Kidney (tissue), 14 donors: Measurements from ENCODE around the gene OR2D3. TPM values are rescaled to one million over a fixed set of nuclear protein-coding genes. Genes with fewer than 3 reads are reported as not detected.
"Not testable (repeated sequence)": the region's sequence is repeated elsewhere in the genome, so short reads cannot be mapped to it uniquely, and the experiment has no call there.

Source experiments
- DNase-seq, 5 donors: peaks; one replicate each; pipeline ENCODE4 v3.0.0-alpha.2; 2013 to 2020
- FAIRE-seq: peaks from 2 replicates; lab custom pipeline; 2012; peaks lifted over from hg19 to GRCh38; lab: Jason Lieb, UNC
- H3K27ac ChIP-seq, 2 donors: one replicate each; pipeline ENCODE4 v1.7.0; 2013; ENCODE audit warnings: low read depth in 2 of 2, low read length in 2 of 2, inconsistent platforms in 1 of 2
- H3K27me3 ChIP-seq: one replicate; pipeline ENCODE4 v1.7.1; 2013; ENCODE audit warnings: low read length, inconsistent platforms; ENCODE audit not compliant: control insufficient read depth, insufficient read depth
- H3K36me3 ChIP-seq, 3 donors: one replicate each; pipeline versions ENCODE4 v1.7.0 to v1.7.1; 2013; ENCODE audit warnings: low read length in 3 of 3, control low read depth in 1 of 3, inconsistent platforms in 1 of 3; ENCODE audit not compliant: insufficient read depth in 3 of 3, control insufficient read depth in 2 of 3
- H3K4me1 ChIP-seq, 3 donors: one replicate each; pipeline versions ENCODE4 v1.7.0 to v1.7.1; 2013; ENCODE audit warnings: low read length in 3 of 3, inconsistent platforms in 1 of 3, low read depth in 1 of 3; ENCODE audit not compliant: control insufficient read depth in 2 of 3, insufficient read depth in 2 of 3
- H3K4me3 ChIP-seq, 3 donors: one replicate each; pipeline versions ENCODE4 v1.7.0 to v1.8.1; 2013; ENCODE audit warnings: low read length in 3 of 3, control low read depth in 1 of 3, inconsistent platforms in 1 of 3
- H3K9ac ChIP-seq, 3 donors: one replicate each; pipeline versions ENCODE4 v1.7.0 to v1.7.1; 2013; ENCODE audit warnings: low read length in 3 of 3, control low read depth in 1 of 3, inconsistent platforms in 1 of 3
- H3K9me3 ChIP-seq, 3 donors: one replicate each; pipeline versions ENCODE4 v1.7.0 to v1.7.1; 2013; ENCODE audit warnings: low read length in 3 of 3, control low read depth in 1 of 3, inconsistent platforms in 1 of 3; ENCODE audit not compliant: control insufficient read depth in 2 of 3, insufficient read depth in 1 of 3
- CTCF ChIP-seq: IDR thresholded peaks from 3 replicates; pipeline ENCODE4 v1.5.1; 2012; ENCODE audit warnings: mild to moderate bottlenecking, moderate library complexity, borderline replicate concordance; ENCODE audit not compliant: insufficient read depth; ENCODE audit errors: extremely low read depth
- intact Hi-C: fragments of 100-400 bp; cut with DNase I; formaldehyde crosslinking; loops from one replicate; pipeline ENCODE4 v1.11.1; 2022
- polyA plus RNA-seq: library from polyadenylated mRNA; stranded (reverse); fragments of 350-450 nt; fragmentation: Illumina TruSeq; extraction: RNeasy Lipid Tissue Mini Kit (QIAGEN cat#74804); gene quantifications from one replicate; pipeline ENCODE4 v1.2.3, GENCODE V29; 2014; ENCODE audit warnings: low read depth, low replicate concordance; ENCODE audit not compliant: insufficient read depth
- total RNA-seq: library from RNA; stranded (reverse); fragmentation: NEBNext Ultra II Directional; extraction: Animal tissue kit (Norgen Biotek cat#: 25700); gene quantifications from one replicate; pipeline ENCODE4 v1.2.1, GENCODE V29; 2021
- donor health status: control.
- donor health status: control.
- donor health status: control.
- donor health status: control.
- donor health status: control.
- donor health status: DM: yes; HTN: yes; CAD: no.
- donor health status: Normal renal cell carcinoma (clear cell type).

OR2D3 gene
- total and polyA plus RNA-seq, 2 donors from 2014 or later: not detected

DNA sequence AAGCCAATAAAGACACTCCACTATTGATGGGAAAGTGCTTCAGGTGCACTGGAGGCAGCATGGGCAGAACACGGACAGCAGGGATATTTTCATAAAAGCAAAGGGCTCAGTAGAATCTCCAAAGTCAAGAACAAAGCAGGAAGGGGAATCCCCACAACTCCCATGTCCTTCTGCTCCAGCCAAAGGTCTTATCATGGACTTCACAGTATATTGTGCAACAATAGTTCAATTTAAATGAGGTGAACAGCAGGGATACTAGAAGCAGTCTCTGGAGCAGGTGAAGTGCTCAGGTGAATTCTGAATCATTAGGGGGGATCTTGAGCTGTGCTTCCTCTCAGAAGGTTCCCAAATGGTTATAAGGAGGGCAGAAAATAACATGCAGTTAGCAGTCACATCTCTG is 21.9 kb upstream of the OR2D3 start:
- no peaks in the 10 kb centered on the region for H3K9me3 ChIP-seq
- no peaks in the 10 kb centered on the region for H3K36me3 ChIP-seq
- DNase-seq (no peak), FAIRE-seq (no peak)
- H3K9ac ChIP-seq: no peak overlapping the region
- intact Hi-C loops: no loop called here
- H3K4me1 ChIP-seq: no peaks in the 10 kb centered on the region
- H3K4me3 ChIP-seq: no peak overlapping the region
- H3K27me3 ChIP-seq: no peaks in the 10 kb centered on the region
- no peak overlapping the region for H3K27ac ChIP-seq
- no peak for TF ChIP-seq CTCF

GRCh38 chr11:6900327-6900999 is 20.3 kb upstream of the OR2D3 start:
- intact Hi-C loops: no loop called here
- H3K36me3 ChIP-seq: no peaks in the 10 kb centered on the region
- H3K9ac ChIP-seq: no peak overlapping the region
- no peak for TF ChIP-seq CTCF
- H3K4me3 ChIP-seq: no peak overlapping the region
- H3K9me3 ChIP-seq: no peaks in the 10 kb centered on the region
- no peaks in the 10 kb centered on the region for H3K4me1 ChIP-seq
- H3K27ac ChIP-seq: no peak overlapping the region
- DNase-seq (no peak), FAIRE-seq (no peak)
- H3K27me3 ChIP-seq: no peaks in the 10 kb centered on the region

- H3K4me3 ChIP-seq, H3K4me1 ChIP-seq, FAIRE-seq: not testable (repeated sequence)
Measured at GRCh38 chr11:6904804-6905203, 16.0 kb upstream of the OR2D3 start.

GRCh38 chr11:6911378-6911777 is 9.4 kb upstream of the OR2D3 start:
- intact Hi-C loops: no loop called here
- H3K9ac ChIP-seq: no peak overlapping the region
- no peak overlapping the region for H3K4me3 ChIP-seq
- H3K4me1 ChIP-seq: no peaks in the 10 kb centered on the region
- FAIRE-seq (no peak), DNase-seq (no peak)
- no peak for TF ChIP-seq CTCF
- H3K27me3 ChIP-seq: no peaks in the 10 kb centered on the region
- no peaks in the 10 kb centered on the region for H3K36me3 ChIP-seq
- H3K9me3 ChIP-seq: no peaks in the 10 kb centered on the region
- no peak overlapping the region for H3K27ac ChIP-seq

More at GRCh38 chr11:6904804-6905203, 16.0 kb upstream of the OR2D3 start:
- H3K9me3 ChIP-seq, H3K9ac ChIP-seq, DNase-seq, H3K27ac ChIP-seq, intact Hi-C loops, H3K36me3 ChIP-seq, H3K27me3 ChIP-seq: not testable (repeated sequence)
